HL-60/S4 (cell line): ENCODE measurements around the gene CTNND2.
"Not testable (repeated sequence)": the region's sequence is repeated elsewhere in the genome, so short reads cannot be mapped to it uniquely, and the experiment has no call there.

ENCODE experiments used
- in situ Hi-C: fragments of 300-500 bp; cut with MboI; formaldehyde crosslinking; loops from 2 replicates; pipeline ENCODE4 v1.14.3; 2022; ENCODE audit warnings: low sequenced_read_pairs

CTNND2 gene

GRCh38 chr5:11684607-11685006 is 219.6 kb downstream of the CTNND2 start:
- in situ Hi-C loops = no loop called here

GRCh38 chr5:11683666-11684065 is 220.6 kb downstream of the CTNND2 start:
- in situ Hi-C loops = no loop called here

- in situ Hi-C loops = no loop called here
Measured at GRCh38 chr5:11681796-11682195, 222.4 kb downstream of the CTNND2 start.

GRCh38 chr5:11679676-11680075 is 224.6 kb downstream of the CTNND2 start:
- in situ Hi-C loops = no loop called here

GRCh38 chr5:11675184-11675583 is 229.1 kb downstream of the CTNND2 start:
- in situ Hi-C loops = no loop called here

GRCh38 chr5:11672385-11673085 is 231.7 kb downstream of the CTNND2 start:
- in situ Hi-C loops = no loop called here

GRCh38 chr5:11658376-11658775 is 245.9 kb downstream of the CTNND2 start:
- in situ Hi-C loops = no loop called here

GRCh38 chr5:11656916-11657315 is 247.3 kb downstream of the CTNND2 start:
- in situ Hi-C loops = no loop called here

- in situ Hi-C loops = no loop called here
Measured at GRCh38 chr5:11655681-11656080, 248.6 kb downstream of the CTNND2 start.

GRCh38 chr5:11650936-11651335 is 253.3 kb downstream of the CTNND2 start:
- in situ Hi-C loops = no loop called here

- in situ Hi-C loops = no loop called here
Measured at GRCh38 chr5:11646141-11646540, 258.1 kb downstream of the CTNND2 start.

- in situ Hi-C loops = no loop called here
Measured at GRCh38 chr5:11642438-11642837, 261.8 kb downstream of the CTNND2 start.

- in situ Hi-C loops = no loop called here
Measured at GRCh38 chr5:11640158-11640873, 263.9 kb downstream of the CTNND2 start.

GRCh38 chr5:11622785-11623184 is 281.5 kb downstream of the CTNND2 start:
- in situ Hi-C loops = no loop called here

GRCh38 chr5:11620172-11620571 is 284.1 kb downstream of the CTNND2 start:
- in situ Hi-C loops = no loop called here

- in situ Hi-C loops = no loop called here
Measured at GRCh38 chr5:11619339-11620024, 284.8 kb downstream of the CTNND2 start.

- in situ Hi-C loops = no loop called here
Measured at GRCh38 chr5:11617080-11617479, 287.2 kb downstream of the CTNND2 start.

GRCh38 chr5:11616624-11617023 is 287.6 kb downstream of the CTNND2 start:
- in situ Hi-C loops = not testable (repeated sequence)

- in situ Hi-C loops = no loop called here
Measured at GRCh38 chr5:11611011-11611410, 293.2 kb downstream of the CTNND2 start.

GRCh38 chr5:11609570-11610303 is 294.5 kb downstream of the CTNND2 start:
- in situ Hi-C loops = no loop called here

GRCh38 chr5:11608530-11608929 is 295.7 kb downstream of the CTNND2 start:
- in situ Hi-C loops = no loop called here
